Measurements from ENCODE around the gene CPXM1. TPM values are rescaled to one million over a fixed set of nuclear protein-coding genes. Genes with fewer than 3 reads are reported as not detected.

CPXM1 gene
- total and polyA plus RNA-seq, 3 experiments from 2014 or later = 0.46 to 0.71 TPM; not detected in 1

GRCh38 chr20:2820084-2820895 is 19.9 kb upstream of the CPXM1 start:
- Histone ChIP-seq H3K36me3 (ENCODE audit: insufficient read depth, low read length) (no peaks in the 10 kb centered on the region), H3K27me3 (ENCODE audit: insufficient read depth, low read length, poor library complexity, severe bottlenecking) (no peaks in the 10 kb centered on the region), H3K4me1 (ENCODE audit: insufficient read depth, low read length) (peaks cover 5% of the 10 kb centered on the region), H3K4me3 (ENCODE audit: low read length) (no peak overlapping the region), H3K27ac (ENCODE audit: low read depth, low read length) (no peak overlapping the region), H3K9me3 (ENCODE audit: low read length) (no peaks in the 10 kb centered on the region)
- POLR2A ChIA-PET = no interaction called here
- peak overlapping the region in 3 of 7 donors; percentile 10 to 76 (median 16) for H3K4me3 Mint-ChIP-seq
- H3K36me3 Mint-ChIP-seq = no peaks in the 10 kb centered on the region
- DNase-seq = peak in 1 of 5 donors; percentile 45
- CTCF ChIA-PET = no interaction called here
- peaks cover 11 to 25% of the 10 kb centered on the region in 2 donors for H3K27me3 Mint-ChIP-seq
- H3K4me1 Mint-ChIP-seq = peaks cover 16 to 18% (median 16%) of the 10 kb centered on the region in 3 donors
- H3K9me3 Mint-ChIP-seq = no peaks in the 10 kb centered on the region
- peak overlapping the region in 2 of 8 donors; percentile 24 to 31 for H3K27ac Mint-ChIP-seq

GRCh38 chr20:2817891-2818595 is 17.6 kb upstream of the CPXM1 start:
- Mint-ChIP-seq H3K36me3 (peaks cover 0 to 6% (median 2%) of the 10 kb centered on the region in 3 donors), H3K9me3 (peaks cover 0 to 3% (median 0%) of the 10 kb centered on the region in 5 donors), H3K4me3 (no peak overlapping the region), H3K27me3 (peaks cover 17 to 35% of the 10 kb centered on the region in 2 donors), H3K4me1 (peaks cover 16 to 18% (median 16%) of the 10 kb centered on the region in 3 donors), H3K27ac (no peak overlapping the region)
- Histone ChIP-seq H3K4me1 (ENCODE audit: insufficient read depth, low read length) (peaks cover 5% of the 10 kb centered on the region), H3K27ac (ENCODE audit: low read depth, low read length) (no peak overlapping the region), H3K36me3 (ENCODE audit: insufficient read depth, low read length) (no peaks in the 10 kb centered on the region), H3K4me3 (ENCODE audit: low read length) (no peak overlapping the region), H3K9me3 (ENCODE audit: low read length) (no peaks in the 10 kb centered on the region), H3K27me3 (ENCODE audit: insufficient read depth, low read length, poor library complexity, severe bottlenecking) (no peaks in the 10 kb centered on the region)
- ChIA-PET POLR2A (no interaction called here), CTCF (no interaction called here)
- DNase-seq = no peak

GRCh38 chr20:2817341-2817726 is 16.9 kb upstream of the CPXM1 start:
- H3K4me1 Mint-ChIP-seq = peaks cover 16 to 18% (median 16%) of the 10 kb centered on the region in 3 donors
- H3K9me3 Mint-ChIP-seq = peaks cover 0 to 3% (median 0%) of the 10 kb centered on the region in 5 donors
- Histone ChIP-seq H3K9me3 (ENCODE audit: low read length) (no peaks in the 10 kb centered on the region), H3K4me1 (ENCODE audit: insufficient read depth, low read length) (peaks cover 5% of the 10 kb centered on the region), H3K27me3 (ENCODE audit: insufficient read depth, low read length, poor library complexity, severe bottlenecking) (no peaks in the 10 kb centered on the region), H3K27ac (ENCODE audit: low read depth, low read length) (no peak overlapping the region), H3K36me3 (ENCODE audit: insufficient read depth, low read length) (no peaks in the 10 kb centered on the region), H3K4me3 (ENCODE audit: low read length) (no peak overlapping the region)
- H3K4me3 Mint-ChIP-seq = no peak overlapping the region
- CTCF ChIA-PET = no interaction called here
- H3K36me3 Mint-ChIP-seq = peaks cover 0 to 6% (median 2%) of the 10 kb centered on the region in 3 donors
- no peak overlapping the region for H3K27ac Mint-ChIP-seq
- DNase-seq = no peak
- POLR2A ChIA-PET = no interaction called here
- H3K27me3 Mint-ChIP-seq = peaks cover 18 to 40% of the 10 kb centered on the region in 2 donors

GRCh38 chr20:2816583-2817340 is 16.3 kb upstream of the CPXM1 start:
- Mint-ChIP-seq H3K4me3 (no peak overlapping the region), H3K4me1 (peaks cover 10 to 14% (median 11%) of the 10 kb centered on the region in 3 donors), H3K36me3 (peaks cover 0 to 12% (median 2%) of the 10 kb centered on the region in 3 donors), H3K27me3 (peaks cover 20 to 41% of the 10 kb centered on the region in 2 donors), H3K9me3 (peaks cover 0 to 5% (median 0%) of the 10 kb centered on the region in 5 donors), H3K27ac (no peak overlapping the region)
- Histone ChIP-seq H3K36me3 (ENCODE audit: insufficient read depth, low read length) (no peaks in the 10 kb centered on the region), H3K27ac (ENCODE audit: low read depth, low read length) (no peak overlapping the region), H3K4me3 (ENCODE audit: low read length) (no peak overlapping the region), H3K4me1 (ENCODE audit: insufficient read depth, low read length) (peaks cover 4% of the 10 kb centered on the region), H3K9me3 (ENCODE audit: low read length) (no peaks in the 10 kb centered on the region), H3K27me3 (ENCODE audit: insufficient read depth, low read length, poor library complexity, severe bottlenecking) (peaks cover 4% of the 10 kb centered on the region)
- CTCF ChIA-PET = no interaction called here
- POLR2A ChIA-PET = no interaction called here
- DNase-seq = peak in 1 of 5 donors; percentile 36

GRCh38 chr20:2816030-2816582 is 15.7 kb upstream of the CPXM1 start, which contains the start of gene TMEM239:
Gene TMEM239, plus strand, starts transcription at chr20:2816364. Its CDS starts 191 bp downstream, at chr20:2816555.
- H3K36me3 ChIP-seq (ENCODE audit: insufficient read depth, low read length) = no peaks in the 10 kb centered on the region
- ChIA-PET CTCF (no interaction called here), POLR2A (no interaction called here)
- H3K36me3 Mint-ChIP-seq = peaks cover 0 to 15% (median 2%) of the 10 kb centered on the region in 3 donors
- no peak within 1 kb of the TSS for H3K27ac ChIP-seq (ENCODE audit: low read depth, low read length)
- H3K4me3 Mint-ChIP-seq = no peak within 1 kb of the TSS
- H3K27me3 Mint-ChIP-seq = peaks cover 21 to 44% of the 10 kb centered on the region in 2 donors
- no peak for DNase-seq
- H3K4me1 Mint-ChIP-seq = peaks cover 5 to 9% (median 7%) of the 10 kb centered on the region in 3 donors
- peaks cover 5% of the 10 kb centered on the region for H3K27me3 ChIP-seq (ENCODE audit: insufficient read depth, low read length, poor library complexity, severe bottlenecking)
- H3K4me3 ChIP-seq (ENCODE audit: low read length) = no peak within 1 kb of the TSS
- H3K27ac Mint-ChIP-seq = no peak within 1 kb of the TSS
- H3K4me1 ChIP-seq (ENCODE audit: insufficient read depth, low read length) = no peaks in the 10 kb centered on the region
- no peaks in the 10 kb centered on the region for H3K9me3 ChIP-seq (ENCODE audit: low read length)
- peaks cover 0 to 5% (median 0%) of the 10 kb centered on the region in 5 donors for H3K9me3 Mint-ChIP-seq

- H3K27ac Mint-ChIP-seq = no peak overlapping the region
- H3K4me1 Mint-ChIP-seq = peaks cover 5 to 8% (median 7%) of the 10 kb centered on the region in 3 donors
- Histone ChIP-seq H3K27ac (ENCODE audit: low read depth, low read length) (no peak overlapping the region), H3K4me1 (ENCODE audit: insufficient read depth, low read length) (no peaks in the 10 kb centered on the region), H3K36me3 (ENCODE audit: insufficient read depth, low read length) (no peaks in the 10 kb centered on the region), H3K4me3 (ENCODE audit: low read length) (no peak overlapping the region), H3K27me3 (ENCODE audit: insufficient read depth, low read length, poor library complexity, severe bottlenecking) (peaks cover 5% of the 10 kb centered on the region), H3K9me3 (ENCODE audit: low read length) (no peaks in the 10 kb centered on the region)
- peaks cover 26 to 48% of the 10 kb centered on the region in 2 donors for H3K27me3 Mint-ChIP-seq
- POLR2A ChIA-PET = no interaction called here
- H3K9me3 Mint-ChIP-seq = peaks cover 0 to 6% (median 0%) of the 10 kb centered on the region in 5 donors
- H3K4me3 Mint-ChIP-seq = no peak overlapping the region
- peaks cover 0 to 18% (median 2%) of the 10 kb centered on the region in 3 donors for H3K36me3 Mint-ChIP-seq
- CTCF ChIA-PET = no interaction called here
- no peak for DNase-seq
Observed at GRCh38 chr20:2815242-2815900, 14.9 kb upstream of the CPXM1 start.

- Histone ChIP-seq H3K9me3 (ENCODE audit: low read length) (no peaks in the 10 kb centered on the region), H3K4me3 (ENCODE audit: low read length) (no peak within 1 kb of the TSS), H3K27me3 (ENCODE audit: insufficient read depth, low read length, poor library complexity, severe bottlenecking) (peaks cover 5% of the 10 kb centered on the region), H3K27ac (ENCODE audit: low read depth, low read length) (peak within 1 kb of the TSS; percentile 9), H3K36me3 (ENCODE audit: insufficient read depth, low read length) (no peaks in the 10 kb centered on the region), H3K4me1 (ENCODE audit: insufficient read depth, low read length) (no peaks in the 10 kb centered on the region)
- H3K4me3 Mint-ChIP-seq = no peak within 1 kb of the TSS
- H3K4me1 Mint-ChIP-seq = peaks cover 0 to under 1% (median 0%) of the 10 kb centered on the region in 3 donors
- no peak within 1 kb of the TSS for H3K27ac Mint-ChIP-seq
- ChIA-PET CTCF (no interaction called here), POLR2A (no interaction called here)
- no peak for DNase-seq
- peaks cover 0 to 18% (median 2%) of the 10 kb centered on the region in 3 donors for H3K36me3 Mint-ChIP-seq
- peaks cover 27 to 42% of the 10 kb centered on the region in 2 donors for H3K27me3 Mint-ChIP-seq
- H3K9me3 Mint-ChIP-seq = peaks cover 0 to 6% (median 0%) of the 10 kb centered on the region in 5 donors
Observed at GRCh38 chr20:2814587-2815051, 14.2 kb upstream of the CPXM1 start, which contains the start of gene C20orf141. Gene C20orf141, plus strand, starts transcription at chr20:2814987. Its CDS starts 198 bp downstream, at chr20:2815185.
